Stimulated activated CD8-positive, alpha-beta memory T cell treated with anti-CD3 and anti-CD28 coated beads, Interleukin-15, amount 100 ng/mL, for 24 hours (primary cell): ENCODE measurements around the gene UBE2E2.

Experiments used
- DNase-seq: peaks from one replicate; pipeline ENCODE4 v3.0.0-alpha.2; 2020; ENCODE audit warnings: low read depth

UBE2E2 gene

DNA sequence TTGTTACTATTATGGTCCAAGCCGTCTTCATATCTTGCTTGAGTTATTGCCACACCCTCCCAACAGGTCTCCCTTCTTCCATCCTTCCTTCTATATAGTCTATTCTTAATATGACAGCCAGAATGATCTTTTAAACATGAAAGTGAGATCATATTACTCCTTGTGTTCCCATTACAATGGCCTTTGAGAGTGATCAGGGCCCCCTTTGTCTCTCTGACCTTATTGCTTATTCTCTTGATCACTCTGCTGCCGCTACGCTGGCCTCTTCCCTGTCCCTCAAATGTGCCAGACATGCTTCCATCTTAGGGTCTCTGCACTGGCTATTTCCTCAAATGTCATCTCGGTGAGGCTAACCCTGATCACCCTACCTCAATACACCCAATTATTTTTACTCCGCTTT, 38.1 kb downstream of the UBE2E2 start:
- DNase-seq, result no peak

DNA sequence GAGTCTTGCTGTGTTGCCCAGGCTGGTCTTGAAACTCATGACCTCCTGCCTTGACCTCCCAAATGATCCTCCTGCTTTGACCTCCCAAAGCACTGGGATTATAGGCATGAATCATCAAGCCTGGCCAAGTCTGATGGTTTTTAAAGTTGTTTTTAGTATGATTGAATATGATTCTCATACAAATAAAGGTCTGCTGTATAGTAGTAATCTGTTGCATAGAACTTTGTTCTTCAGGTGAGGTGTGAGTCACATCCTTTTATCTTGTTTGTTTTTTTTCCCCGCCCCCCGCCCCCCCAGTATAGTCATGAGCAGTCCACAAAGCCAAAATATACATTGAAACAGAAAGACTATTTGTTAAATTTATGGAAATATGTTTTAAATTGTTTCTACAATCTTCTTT, 39.0 kb downstream of the UBE2E2 start:
- DNase-seq, result no peak

DNA sequence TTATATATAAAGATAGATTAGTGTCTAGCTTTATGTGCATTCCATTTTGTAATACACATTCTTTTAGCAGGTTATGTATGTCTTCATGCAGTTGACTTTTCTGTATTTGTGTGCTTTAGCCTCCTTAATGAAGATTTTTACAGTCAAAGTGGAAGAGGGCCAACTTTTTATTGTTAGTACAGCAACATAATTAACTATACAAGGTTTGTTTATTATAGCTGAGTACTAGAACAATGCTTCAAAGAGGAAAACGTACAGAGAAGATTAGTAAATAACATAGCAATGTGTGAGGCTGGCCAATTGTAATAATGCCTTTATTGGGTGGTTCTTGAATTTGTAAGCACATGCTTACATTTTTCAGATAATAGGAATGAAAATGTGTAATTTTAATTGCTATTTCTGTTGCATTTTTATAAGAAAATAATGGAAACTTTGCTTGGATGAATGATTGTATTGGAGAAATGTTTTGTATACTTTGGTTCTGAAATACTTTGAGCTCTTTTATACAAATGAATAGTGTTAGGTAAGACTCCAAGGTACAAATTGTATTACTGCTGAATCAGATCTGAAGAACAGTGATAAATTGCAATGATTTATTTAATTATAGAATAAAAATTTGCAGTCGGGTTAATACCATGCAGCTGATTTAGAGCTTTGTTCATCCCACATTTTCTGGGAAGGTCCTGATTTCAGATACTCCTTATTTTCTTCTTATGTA, 41.4 kb downstream of the UBE2E2 start:
- no peak for DNase-seq

DNA sequence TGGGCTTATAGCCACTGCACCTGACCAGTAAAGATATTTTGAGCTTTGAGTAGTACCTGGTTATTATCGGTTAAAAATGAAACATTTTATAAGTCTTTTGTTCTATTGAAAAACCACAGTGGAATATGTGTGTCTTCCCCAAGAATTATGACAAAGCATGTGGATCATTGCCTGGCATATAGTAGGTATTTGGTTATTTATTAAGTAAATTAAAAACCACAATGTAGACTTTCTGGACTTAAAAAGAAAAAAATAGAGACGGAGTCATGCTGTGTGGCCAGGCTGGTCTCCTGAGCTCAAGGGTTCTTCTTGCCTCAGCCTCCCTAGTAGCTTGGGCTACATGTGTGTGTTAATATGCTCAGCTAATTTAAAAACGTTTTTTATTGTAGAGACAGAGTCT, 43.5 kb downstream of the UBE2E2 start:
- no peak for DNase-seq

DNA sequence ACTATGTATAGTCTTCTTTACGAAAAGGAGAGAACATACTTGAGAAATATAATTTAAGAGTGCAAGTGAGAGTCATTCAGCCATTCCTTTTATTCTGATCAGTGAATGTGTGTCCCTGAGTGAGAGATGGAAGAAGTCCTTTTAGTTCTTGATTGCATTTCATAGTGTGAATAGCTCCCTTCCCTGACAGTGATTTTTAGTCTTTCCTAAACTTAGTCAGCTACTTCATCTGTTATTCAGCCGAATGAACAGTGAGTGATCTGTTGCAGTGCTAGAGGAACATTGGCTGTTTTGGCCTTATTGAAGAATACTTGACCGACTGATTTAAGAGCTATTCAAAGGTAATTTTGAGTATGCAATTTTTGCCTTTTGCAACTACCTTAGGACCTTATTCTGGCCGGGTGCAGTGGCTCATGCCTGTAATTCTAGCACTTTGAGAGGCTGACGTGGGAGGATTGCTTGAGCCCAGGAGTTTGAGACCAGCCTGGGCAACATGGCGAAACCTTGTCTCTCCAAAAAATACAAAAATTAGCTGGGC, 45.5 kb downstream of the UBE2E2 start:
- DNase-seq, result no peak

DNA sequence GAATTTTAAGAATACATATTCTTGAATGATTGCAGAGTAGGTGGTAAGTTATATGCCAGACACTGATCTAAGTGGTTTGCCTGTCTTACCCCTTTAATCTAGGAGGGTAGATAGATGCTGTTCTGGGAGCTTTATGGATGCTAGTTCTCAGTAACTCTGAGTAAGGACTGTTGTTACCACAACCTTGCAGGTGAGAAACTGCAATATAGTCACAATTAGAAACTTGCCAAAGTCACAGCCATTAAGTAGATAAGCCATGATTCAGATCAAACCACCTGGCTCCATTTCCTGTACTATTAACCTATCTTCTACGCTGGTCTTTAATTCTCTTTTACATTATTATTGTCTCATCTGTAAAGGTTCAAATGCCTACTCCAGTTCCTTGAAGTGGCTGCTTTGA, 46.8 kb downstream of the UBE2E2 start:
- DNase-seq, result no peak

DNA sequence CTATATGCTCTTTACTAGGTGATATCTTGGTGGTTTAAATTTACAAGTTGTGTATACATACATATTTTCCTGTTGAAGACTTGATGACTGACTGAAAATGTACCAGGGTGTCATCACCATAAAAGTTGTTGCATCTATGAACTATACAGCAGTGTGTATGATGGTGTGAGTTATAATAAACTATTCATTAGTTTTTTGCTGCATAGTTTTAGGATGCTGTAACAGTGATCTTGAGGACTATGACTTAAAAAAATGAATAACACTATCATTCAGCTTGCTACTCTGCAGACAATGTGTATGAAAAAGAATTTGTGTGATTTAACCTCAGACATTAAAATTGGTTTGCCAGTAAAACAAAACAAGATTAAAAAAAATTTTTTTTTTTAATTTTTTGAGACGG, 49.0 kb downstream of the UBE2E2 start:
- DNase-seq, result no peak

DNA sequence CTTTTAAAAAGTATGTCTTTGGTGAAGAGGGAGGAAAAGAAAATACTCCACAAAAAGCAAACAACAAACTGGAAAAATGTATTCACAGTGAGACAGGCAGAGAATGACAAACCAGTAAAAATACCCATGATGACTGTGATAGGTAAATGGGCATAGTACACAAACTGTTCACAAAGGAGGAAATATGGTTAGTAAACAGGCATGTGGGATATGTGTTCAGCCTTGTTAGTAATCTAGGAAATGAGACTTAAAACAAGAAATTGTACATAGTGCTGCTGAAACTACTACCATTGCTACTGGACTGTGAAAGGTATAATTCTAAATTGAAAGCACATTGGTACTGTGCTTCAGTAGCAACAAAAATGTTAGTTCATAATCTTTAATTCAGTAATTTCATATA, 50.1 kb downstream of the UBE2E2 start:
- no peak for DNase-seq

DNA sequence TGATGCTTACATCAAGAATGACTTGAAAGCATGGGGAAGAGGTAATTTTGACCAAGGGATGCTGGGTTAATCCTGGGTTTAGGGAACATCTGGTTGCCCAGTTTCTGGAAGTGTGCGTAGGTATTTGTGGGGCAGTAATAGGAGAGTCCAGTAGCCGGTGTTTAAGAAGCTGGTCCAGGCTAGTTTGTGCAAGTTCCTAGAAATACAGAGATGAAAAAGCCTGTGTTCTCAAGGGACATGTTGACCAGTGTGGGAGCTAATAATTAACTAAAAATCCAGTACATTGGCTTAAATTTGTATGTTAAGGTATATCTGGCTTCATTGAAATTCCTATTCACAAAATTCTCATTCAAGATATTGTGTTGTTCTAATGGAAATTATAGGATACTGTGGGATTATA, 51.2 kb downstream of the UBE2E2 start:
- no peak for DNase-seq

DNA sequence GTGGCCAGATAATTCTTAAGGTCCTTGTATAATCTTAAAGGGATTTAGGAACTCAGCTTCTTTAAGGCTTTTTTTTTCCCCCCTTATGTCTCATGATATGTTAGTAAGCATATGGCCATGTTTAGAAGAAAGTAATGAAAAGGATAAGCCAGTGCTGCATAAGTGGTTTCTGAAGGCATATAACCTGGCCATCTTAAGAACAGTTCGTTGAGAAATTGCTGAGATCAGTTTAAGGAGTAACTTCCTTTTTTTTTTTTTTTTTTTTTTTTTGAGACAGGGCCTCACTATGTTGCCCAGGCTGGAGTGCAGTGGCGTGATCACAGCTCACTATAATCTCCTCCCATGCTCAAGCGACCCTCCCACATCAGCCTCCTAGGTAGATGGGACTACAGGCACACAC, 51.7 kb downstream of the UBE2E2 start:
- DNase-seq, result no peak

DNA sequence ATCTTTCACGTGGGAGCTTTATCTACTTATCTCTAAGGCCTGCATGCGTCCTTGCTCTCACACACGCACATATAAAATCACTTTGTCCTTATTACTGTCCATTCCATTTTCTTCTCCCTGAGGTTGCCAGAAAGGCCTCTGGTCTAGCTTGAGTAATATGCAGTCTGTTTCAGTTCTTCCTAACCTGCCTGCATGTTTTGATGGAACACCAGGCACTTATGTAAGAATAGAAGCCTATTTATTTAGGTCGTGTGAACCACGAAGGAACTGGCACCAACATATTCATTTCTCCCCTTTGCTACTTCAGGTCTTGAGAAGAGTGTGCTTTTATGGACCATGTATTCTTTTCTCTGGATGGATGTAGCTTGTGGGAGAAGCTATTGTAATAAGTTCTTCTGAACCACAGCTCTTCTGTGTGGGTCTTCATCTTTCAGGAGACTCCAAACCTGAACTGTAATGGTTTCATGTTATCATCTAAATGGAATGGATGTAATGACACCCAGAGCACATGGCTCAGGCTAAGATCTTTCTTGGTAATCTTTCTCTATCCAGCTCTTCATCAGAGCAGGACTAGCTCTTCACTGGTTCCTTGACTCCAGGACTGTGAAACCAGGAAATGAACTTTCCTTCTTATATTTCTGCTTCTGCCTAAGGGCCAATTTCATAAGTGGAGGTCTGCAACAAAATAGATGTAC, 53.8 kb downstream of the UBE2E2 start:
- no peak for DNase-seq

DNA sequence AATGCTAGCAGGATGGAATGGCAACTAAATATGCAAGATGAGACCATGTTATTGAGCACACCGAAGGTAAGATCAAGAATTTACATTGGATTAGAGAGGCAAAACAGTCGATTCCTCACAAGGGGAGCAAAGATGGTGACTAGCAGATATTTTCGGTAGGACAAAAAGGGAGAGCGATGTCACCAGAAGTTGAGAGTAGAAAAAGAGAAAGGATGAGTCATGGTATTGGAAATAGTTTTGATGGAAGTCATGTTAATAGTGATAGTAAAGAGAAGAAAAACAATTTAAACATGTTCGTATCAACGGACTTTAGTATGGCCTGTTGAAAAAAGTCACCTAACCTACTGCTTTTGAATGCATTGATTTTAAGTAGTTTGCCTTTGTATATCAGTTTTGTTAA, 55.0 kb downstream of the UBE2E2 start:
- no peak for DNase-seq

DNA sequence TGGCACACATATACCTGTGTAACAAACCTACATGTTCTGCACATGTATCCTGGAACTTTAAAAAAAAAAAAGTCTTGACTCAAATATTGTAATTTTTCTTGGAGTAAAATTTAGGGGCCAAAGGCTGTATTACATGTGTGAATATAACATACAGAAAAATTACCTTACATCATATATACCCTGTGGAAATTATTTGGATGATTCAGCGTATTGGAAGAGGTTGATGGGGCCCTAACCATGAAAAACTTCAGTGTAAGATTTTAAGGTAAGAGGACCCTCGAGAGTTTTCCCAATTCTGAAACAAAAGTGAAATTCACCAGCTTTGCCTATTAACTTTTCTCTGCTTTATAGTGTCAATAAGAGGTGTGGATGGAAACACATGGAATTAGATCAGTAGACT, 56.4 kb downstream of the UBE2E2 start:
- no peak for DNase-seq

DNA sequence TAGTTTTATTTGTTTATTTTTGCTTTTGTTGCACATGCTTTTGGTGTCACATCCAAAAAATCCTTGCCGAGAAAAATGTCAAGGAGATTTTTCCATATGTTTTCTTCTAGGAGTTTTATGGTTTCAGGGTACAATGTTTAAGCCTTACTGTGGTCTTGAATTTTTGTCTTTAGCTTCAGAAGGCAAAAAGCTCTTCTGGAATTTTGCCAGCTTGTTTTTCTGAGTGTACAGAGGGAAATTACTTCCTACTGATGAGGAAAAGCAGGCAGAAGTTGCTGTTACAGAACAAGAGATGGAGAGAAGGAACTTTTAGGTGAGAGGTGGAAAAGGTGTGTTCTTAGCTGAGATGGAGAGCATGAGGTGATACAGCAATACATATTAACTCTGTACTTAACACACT, 59.6 kb downstream of the UBE2E2 start:
- DNase-seq, result no peak

DNA sequence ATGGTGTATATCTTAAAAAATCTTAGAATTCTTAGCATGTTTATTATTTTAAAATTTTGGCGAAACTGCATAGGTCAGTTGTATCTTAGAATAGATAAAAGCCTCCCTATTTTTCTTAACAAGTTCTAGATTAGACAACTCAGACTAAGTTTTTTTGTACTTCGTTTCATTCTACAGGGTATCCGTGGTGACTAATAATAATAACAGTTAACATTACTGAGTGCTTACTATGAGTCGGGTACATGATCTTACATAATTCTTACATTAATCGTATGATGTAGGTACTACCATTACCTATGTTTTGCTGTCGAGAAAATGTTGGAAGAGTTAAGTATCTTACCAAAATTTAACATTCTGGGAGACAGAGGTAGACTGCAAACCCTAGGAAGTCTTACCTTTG, 60.7 kb downstream of the UBE2E2 start:
- no peak for DNase-seq

DNA sequence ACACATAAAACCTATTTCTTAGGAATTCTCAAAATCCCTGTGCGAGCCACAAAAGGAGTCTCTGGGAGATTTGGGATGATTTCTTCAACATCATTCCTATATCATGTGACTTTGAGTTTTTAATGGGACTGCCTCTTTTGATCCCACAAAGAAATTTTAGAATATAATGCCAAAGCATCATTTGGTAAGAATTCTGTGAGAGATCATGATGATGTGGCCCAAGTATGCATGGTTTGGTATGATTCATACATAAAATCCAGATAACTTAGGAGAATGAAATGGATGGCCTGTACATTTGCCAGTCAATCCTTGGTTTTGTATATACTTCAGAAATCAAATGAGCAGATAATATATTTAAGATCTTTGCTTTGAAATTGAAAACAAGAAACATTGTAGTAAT, 61.3 kb downstream of the UBE2E2 start:
- DNase-seq, result no peak

DNA sequence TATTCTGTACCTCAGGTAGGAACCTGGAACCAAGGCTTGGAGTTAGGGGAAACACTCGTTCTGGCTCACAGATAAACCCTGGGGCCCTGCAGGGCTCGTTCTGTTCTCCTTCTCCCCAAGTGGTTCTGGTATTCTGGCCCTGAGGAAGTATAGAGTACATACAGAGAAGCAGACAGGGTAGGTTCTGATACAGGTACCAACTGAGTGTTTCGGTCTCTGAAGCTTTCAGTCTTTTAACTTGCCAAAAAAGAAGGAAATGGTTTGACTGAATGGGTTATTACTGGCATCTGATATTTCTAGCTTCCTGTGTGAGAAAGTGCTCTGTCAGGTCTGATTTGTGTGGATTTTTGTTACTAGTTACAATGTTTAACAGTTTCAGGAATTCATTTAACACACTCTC, 67.3 kb downstream of the UBE2E2 start:
- DNase-seq, result no peak

DNA sequence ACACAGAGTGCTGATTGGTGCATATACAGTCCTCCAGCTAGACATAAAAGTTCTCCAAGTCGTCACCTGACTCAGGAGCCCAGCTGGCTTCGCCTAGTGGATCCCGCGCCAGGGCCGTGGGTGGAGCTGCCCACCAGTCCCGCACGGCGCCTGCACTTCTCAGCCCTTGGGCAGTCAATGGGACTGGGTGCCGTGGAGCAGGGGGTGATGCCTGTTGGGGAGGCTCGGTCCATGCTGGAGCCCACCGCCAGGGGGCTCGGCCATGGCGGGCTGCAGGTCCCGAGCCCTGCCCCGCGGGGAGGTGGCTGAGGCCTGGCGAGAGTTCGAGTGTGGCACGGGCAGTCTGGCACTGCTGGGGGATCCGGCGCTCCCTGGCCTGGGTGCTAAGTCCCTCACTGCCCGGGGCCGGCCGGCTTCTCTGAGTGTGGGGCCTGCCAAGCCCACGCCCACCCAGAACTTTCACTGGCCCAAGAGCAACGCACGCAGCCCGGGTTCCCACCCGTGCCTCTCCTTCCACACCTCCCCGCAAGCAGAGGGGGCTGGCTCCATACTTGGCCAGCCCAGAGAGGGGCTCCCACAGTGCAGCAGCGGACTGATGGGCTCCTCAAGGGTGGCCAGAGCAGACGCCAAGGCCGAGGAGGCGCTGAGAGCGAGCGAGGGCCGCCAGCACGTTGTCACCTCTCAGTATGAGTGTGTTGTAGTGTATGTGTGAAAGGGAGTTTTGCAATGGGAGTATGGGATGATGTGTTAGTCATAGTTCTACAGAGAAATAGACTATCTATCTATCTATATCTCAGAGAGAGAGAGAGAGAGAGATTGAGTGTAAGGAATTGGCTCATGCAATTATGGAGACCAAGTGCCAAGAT, 69.0 kb downstream of the UBE2E2 start:
- no peak for DNase-seq

DNA sequence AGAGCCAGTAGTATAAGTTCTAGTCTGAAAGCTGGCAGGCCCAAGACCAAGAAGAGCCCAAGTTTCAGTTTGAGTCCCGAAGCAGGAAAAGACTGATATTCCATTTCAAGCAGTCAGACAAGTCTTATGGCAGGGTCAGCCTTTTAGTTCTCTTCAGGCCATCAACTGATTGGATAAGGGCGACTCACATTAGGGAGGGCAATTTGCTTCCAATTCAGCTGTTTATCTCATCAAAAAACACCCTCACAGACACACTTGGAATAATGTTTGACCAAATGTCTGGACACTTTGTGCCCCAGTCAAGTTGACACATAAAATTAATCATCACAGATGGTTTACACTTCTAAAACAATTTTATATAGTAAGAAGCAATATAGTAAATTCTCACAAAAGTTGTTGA, 69.7 kb downstream of the UBE2E2 start:
- DNase-seq, result no peak

DNA sequence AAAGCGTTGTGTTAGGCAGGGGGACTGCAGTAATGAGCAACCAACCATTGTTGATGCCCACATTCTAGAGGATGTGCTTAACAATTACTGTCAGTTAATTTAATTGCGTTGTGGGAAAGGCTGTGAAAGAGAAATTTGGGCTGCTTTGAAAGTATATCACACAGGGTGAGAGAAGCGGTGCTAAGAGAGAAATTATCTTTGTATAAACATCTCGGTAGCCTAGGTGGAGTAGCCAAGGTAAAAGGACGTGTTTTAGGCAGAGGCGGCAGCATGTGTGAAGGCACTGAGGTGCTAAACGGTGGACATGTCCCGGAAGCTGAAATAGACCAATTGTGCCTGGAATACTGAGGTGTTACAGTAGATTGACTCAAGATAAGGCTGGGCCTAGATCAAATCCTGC, 71.9 kb downstream of the UBE2E2 start:
- no peak for DNase-seq

DNA sequence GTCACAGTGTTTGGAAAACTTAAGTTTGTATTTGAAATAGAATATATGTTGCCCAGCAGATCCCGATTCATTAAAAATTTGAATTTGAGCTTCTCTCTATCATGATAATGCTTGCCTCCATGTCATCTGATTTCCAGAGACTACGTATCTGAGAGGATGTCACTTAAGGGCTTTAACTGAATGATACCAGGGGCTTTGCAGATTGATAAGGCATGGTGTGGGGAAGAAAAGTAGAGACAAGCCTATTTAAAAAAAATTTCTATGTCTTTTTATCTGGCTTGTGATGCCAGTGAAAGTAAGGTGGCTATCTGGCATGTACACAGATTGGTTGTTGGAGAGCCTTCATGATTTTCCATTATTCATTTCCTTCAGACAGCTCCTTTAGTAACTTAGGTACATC, 72.7 kb downstream of the UBE2E2 start:
- no peak for DNase-seq

DNA sequence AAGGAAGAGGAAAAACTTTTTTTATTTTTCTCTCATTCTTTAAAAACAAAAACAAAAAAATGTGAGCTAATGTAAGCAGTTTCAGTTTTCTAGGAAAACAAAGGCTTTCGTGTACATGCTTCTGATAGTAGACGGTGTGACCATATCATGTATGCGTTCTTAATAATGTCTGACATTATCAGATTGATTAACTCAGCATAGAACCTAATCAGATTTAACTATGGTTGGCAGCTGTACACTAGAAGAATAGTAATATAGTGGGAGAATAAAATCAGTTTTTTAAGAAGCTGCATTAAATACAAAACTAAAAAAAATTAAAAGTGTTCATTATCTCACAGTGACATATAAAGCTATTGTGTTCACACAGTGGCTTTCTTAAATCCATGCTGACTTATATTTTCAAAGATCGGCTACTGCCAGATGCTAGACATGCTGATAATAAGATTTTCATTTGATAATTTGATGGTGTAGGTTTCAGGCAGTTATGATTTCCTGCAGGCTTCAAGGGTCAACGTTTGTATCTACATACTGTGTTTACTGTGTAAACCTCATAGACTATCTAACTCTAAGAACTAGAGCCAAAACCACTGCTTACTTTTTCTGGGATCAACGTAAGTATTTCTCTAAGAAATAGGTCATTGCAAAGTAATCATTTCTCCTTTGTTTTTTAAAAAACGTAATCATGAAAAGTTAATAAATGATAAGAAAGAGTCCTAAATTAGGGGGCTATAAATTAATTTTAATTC, 74.0 kb downstream of the UBE2E2 start:
- no peak for DNase-seq
